GM12872 (cell line): ENCODE measurements around the gene RAPGEF5.

Experiments used
- TF ChIP-seq, protein P1 (sequence below): IDR thresholded peaks from 3 replicates; pipeline ENCODE4 v1.5.1; 2011; ENCODE audit warnings: low read depth, mild to moderate bottlenecking, low read length, moderate library complexity; ENCODE audit not compliant: insufficient read depth

Gene RAPGEF5

DNA sequence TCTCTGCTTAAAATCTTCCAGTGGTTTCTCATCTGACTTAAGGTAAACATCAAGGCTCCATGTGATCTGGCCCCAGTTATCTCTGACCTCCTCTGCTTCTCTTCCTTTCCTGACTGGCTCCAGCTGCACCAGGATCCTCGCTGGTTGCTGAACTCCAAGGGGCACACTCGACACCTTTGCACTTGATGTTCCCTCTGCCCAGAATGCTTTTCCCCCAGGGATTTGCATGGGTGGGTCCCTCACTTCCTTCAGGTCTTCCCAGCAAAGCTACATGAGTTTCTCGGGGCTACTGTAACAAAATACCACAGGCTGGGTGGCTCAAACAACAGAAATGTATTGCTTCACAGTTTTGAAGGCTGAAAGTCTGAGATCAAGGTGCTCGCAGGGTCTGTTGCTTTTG, 245.3 kb downstream of the RAPGEF5 start:
- TF ChIP-seq, protein P1, sequence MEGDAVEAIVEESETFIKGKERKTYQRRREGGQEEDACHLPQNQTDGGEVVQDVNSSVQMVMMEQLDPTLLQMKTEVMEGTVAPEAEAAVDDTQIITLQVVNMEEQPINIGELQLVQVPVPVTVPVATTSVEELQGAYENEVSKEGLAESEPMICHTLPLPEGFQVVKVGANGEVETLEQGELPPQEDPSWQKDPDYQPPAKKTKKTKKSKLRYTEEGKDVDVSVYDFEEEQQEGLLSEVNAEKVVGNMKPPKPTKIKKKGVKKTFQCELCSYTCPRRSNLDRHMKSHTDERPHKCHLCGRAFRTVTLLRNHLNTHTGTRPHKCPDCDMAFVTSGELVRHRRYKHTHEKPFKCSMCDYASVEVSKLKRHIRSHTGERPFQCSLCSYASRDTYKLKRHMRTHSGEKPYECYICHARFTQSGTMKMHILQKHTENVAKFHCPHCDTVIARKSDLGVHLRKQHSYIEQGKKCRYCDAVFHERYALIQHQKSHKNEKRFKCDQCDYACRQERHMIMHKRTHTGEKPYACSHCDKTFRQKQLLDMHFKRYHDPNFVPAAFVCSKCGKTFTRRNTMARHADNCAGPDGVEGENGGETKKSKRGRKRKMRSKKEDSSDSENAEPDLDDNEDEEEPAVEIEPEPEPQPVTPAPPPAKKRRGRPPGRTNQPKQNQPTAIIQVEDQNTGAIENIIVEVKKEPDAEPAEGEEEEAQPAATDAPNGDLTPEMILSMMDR, result no peak

DNA sequence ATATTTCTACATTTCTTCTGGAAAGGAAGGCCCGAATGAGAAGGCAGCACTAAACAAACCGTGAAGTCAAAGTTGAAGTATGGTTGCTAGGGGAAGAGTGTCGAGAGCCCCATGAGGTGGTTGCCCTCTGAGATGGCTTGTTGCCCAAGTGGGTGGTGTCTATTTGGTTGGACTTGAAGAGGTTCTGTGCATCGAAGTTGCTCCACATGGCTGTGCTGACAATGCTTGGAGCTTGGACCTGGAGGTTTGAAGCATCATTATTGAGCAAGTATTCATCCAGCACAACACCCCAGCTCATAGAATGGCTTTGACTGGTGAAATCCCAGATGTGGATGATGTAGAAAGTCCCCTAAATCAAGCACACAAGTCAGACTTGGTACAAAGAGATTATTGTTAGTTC, 246.1 kb downstream of the RAPGEF5 start:
- TF ChIP-seq, protein P1, result no peak

DNA sequence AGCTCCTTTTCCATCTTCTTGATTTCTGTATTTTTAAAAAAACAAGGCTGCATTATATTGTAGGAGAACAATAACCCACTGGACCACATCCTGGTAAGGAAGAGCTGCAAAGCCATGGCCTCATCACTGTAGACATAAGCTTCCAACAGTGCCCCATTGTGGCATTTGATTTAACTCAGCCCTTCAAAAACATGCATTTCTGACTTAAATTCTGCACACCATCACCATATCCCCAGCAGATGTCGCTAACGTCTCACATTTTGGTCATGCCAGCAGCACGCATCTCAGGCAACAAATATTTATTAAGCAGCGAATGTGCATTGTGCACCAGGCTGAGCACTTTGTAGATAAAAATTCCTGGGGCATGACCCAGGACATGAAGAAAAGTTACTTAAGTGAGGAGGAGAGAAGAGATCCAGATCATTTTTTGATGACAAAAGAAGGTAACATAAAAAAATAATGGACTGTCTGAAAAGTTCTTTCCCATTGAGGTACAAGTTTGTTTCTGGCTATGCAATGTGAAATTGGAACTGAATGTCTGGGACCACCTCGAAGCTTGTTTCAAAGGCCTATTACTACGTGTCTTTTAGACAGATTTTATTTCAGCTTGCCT, 246.6 kb downstream of the RAPGEF5 start:
- TF ChIP-seq, protein P1, result peak; percentile 71

DNA sequence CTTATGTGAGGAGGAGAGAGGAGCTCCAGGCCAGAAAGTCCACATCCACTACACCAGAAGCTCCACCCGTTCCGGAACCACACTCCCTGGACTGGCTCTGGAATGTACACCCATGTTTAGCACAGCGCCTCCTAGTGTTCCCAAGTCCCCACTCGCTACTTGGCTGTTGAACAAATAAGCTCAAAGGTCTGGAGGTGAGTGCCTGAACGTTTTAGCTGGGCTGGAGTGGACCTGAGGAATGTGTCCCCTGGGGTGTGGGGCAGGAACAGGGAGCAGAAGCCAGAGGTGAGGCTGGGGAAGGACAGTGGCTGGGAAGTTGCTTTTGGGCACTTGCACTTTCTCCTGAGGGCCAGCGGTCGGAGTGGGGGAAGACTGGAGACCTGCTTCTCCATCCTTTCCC, 247.2 kb downstream of the RAPGEF5 start:
- TF ChIP-seq, protein P1, result peak; percentile 74

DNA sequence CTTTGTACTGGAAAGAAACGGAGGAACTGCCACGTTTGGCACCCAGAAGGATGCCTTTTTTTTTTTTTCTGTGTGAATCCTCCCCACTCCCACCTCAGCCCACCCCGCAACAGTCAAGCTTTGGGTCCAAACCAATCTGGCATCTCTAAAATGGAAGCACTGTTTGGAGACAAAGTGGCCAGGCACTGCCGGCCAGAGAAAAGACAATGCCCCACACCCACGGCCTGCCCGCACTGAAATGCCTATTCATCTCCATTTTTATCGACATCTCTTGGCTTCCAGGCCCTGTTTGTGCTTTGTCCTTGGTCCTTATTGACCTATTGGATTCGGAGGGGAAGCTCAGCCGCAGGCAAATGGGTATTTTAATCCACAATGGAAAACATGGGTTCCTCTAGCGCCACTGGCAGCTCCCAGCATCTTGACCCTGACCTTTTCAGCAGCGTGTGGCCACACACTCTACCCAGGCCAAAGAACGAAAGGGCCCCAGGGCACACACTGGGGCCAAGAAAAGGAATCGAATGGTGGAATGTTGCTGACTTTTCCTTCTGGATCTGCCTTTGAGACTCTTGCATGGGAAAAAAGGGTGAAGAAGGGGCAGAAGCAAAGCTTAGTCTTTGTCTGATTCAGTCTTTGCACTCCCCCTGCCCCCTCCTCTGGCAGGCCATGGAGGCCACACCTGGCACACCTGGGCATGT, 248.7 kb downstream of the RAPGEF5 start:
- TF ChIP-seq, protein P1, result no peak

DNA sequence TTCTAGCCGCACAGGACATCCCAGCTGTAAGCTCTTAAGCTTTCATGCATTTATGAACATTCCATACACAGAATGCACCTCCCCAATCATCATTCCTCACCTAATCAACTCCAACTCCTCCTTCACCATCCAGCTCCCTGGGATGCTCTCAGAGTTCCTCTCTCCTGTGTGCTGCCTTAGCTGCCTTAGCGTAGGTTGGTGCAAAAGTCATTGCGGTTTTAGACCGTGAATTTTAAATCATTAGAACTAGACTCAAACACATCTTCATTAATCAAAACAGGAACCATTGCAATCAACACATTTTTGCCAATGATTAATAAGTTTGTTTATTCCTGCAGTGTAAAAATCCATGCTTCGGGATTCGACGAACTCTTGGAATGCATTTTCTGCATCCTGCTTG, 251.4 kb downstream of the RAPGEF5 start:
- TF ChIP-seq, protein P1, result no peak

DNA sequence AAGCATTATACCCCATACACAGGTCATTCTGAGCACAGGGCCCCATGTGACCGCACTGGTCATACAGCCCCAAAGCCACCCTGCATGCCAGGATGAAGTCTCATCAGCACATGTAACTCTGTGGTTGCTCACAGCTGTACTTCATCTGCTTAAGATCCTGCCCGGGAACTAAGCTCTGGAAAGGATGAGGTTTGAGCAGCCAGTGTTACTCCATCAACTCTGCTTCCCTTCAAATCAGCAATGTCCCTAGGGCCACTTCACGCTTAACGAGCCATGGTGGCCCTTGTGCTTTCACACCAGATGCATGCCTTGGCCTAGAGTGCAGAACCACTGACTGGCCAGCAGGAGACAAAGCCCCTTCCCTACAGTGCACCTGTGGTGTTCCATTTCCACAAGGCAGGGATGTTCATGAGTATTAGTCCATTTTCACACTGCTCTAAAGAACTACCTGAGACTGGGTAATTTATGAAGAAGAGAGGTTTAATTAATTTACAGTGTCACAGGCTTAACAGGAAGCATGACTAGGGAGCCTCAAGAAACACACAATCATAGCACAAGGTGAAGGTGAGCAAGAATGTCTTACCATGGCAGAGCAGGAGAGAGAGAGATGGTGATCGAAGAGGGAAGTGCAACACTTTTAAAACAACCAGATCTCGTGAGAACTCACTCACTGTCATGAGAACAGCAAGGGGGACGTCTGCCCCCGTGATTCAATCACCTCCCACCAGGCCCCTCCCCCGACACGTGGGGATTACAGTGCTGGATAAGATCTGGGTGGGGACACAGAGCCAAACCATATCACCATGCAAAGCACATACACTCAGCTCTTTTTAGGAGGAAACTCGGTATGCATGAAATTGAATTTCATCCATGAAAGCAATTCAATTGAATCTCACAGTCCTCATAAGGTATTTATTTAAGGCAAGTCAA, 262.3 kb downstream of the RAPGEF5 start:
- TF ChIP-seq, protein P1, result peak; percentile 43; the same call in 2 of the 3 replicates
